ENCODE results near the gene KPNB1.

The KPNB1 gene

DNA sequence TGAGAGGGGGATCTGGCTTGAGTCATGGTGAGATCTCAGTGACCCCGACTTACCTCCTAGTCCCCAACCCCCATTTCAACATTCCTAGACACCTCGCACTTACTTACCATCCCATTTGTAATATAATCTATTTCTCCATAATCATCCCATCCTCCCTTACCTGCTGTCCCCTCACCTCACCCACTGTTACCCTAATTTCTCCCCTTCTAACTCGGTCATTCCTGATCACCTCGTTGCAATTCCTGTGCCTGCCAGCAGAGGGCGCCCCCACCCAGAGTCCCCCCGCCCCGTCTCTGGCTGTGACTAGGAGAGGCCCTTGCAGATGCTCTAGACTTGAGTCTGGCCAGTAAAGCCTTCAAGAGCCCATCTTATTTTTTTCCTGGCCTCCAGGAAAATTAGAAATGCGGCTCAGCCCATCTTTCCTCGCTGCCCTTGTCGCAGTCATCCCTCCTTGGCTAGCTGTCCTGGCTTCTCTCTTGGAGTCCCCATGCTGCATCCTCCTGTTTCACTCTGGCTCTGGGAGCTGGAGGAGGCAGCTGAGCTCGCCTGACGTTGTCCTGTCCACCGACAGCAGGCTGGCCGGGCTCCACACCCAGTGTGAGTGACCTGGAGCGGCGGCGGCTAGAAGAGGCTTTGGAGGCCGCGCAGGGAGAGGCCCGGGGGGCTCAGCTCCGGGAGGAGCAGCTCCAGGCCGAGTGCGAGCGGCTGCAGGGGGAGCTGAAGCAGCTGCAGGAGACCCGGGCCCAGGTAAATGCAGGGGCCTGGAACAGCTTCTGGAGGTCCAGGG is 49.2 kb downstream of the KPNB1 start:
- DNase-seq = peak; percentile 82

DNA sequence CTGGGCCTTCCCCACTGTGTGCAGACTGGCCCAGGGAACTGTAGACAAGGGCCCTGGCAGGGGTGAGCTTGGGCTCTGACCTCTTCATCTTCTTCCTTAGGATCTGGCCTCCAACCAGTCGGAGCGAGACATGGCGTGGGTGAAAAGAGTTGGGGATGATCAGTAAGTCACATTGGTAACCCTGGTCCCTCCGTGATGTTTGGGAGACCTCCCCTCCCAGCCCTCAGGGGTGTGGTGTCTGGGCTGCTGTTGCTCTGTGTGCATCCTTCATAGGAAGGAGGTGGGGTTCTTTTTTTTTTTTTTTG is 49.8 kb downstream of the KPNB1 start:
- DNase-seq = no peak

DNA sequence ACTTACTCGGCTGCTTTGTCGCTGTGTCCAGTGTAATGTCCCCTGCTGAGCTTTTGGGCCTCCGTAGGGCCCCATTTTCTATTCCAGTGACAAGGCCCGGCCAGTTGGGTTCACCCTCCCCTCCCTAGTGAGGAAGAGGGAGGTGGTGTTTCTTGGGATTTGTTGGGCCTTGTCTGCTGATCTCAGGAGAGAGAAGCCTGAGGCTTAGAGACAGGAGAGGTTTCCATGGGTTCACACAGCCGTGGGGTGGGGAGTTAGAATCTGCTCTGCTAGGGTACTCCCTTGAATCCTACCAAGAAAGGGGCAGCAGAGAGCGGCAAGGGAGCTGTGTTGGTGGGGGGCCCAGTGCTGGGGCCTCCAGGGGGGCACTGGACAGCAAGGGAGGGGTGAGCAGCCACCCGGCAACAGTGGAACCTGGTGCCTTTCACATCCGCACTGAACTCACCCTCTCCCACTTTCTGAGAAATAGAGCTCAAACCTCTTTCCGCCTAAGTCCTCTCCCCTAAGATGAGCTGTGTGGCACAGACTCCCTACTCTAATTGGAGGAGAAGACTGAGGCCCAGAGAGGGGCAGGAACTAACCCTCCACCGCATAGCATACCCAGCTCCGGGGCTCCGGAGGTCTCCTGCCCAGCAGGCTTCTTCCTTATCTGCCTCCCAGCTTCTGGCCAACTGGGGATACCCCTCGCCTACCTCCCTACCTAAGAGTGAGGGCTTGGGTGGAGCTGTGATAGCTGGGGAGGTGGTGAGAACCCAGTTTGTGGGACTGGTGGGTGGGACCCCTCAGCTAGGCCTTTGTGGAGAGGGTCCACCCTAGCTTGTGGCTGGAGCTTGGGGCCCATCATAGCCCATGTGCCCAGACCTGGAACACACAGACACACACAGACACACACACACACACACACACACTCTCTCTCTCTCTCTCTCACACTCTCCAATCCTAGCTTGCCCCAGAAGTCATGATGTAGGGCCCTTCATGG is 51.0 kb downstream of the KPNB1 start:
- no peak for DNase-seq

DNA sequence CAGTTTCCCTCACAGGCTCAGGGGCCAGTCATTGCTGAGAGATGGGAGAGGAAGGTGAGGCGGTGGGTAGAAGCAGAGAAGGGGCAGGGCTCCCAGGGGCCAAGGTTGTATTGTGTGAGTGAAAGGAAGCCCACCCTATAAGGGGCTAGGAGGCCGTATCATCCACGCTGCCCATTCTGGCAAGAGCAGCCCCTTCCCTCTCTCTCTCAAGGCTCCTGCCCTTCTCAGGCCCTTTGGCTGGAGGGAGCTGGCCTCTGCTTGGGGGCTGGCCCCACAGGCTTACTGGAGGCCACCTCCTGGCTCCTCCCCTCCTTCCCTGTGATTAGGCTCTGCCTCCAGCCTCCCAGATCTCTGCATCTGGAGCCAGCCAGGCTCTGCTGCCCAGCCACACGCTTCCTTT is 51.9 kb downstream of the KPNB1 start:
- no peak for DNase-seq

DNA sequence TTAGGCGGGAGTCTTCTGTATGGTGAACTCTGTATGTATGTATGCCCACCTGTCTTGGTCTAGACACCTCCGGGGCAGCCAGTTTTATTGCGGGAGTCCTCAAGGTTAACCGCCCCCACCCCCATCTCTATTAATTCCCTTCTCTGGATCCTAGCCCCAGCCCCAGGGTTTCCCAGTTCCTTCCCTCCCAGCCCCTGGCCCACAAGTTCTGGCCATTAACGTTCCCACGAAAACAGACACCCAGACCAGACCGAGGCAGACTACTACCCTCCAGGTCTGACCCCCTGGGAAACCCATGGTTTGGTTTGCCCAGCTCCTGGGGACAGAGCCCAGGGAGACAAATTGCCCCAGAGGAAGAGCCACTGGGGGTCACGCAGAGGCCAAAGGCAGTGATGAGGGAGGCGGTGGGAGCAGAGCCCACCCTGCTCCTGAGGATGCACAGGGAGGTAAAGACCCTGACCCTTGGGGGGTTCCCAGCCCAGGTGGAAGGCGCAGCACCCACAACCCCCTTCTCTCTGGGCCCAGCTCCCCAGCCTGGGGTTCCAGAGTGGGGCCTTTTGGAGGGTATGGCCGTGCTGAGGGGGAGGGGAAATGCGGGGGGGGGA is 52.8 kb downstream of the KPNB1 start:
- no peak for DNase-seq

DNA sequence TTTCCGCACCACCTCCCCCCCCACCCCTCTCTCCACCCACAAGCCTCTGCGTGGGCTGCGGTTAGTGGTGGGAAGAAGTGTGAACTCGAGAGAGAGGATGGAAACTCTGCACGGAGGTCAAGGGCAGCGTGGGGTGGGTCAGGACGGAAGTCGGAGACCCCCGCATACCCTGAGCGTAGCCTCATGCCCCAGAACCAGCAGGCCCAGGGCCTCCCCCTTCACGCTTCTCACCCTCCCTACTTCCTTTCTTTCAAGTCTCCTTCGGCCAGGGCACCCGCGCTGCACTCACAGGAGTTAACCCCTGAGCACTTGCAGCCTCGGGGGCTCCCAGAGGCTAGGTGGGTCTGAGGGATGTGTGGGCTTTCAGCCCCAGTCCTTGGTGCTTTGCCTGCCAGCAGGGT is 53.5 kb downstream of the KPNB1 start:
- DNase-seq = peak; percentile 44

DNA sequence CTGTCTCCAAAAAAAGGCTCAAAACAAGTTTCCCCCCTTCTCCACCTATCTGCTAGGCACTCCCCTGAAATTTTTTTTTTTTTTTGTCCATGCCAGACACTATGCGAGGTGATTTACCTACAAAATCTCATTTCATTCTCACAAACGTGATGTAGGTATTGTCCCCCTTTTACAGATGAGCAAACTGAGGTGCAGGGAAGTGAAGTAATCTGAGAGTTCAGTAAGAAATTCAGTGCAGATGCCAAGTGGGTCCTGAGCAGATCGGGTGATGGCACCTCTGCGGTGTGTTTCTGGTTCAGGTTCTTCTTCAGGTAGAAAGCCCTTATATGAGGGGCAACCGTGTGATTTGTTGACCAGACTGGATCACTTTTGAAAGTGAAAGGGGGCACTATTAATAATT is 54.0 kb downstream of the KPNB1 start:
- no peak for DNase-seq

DNA sequence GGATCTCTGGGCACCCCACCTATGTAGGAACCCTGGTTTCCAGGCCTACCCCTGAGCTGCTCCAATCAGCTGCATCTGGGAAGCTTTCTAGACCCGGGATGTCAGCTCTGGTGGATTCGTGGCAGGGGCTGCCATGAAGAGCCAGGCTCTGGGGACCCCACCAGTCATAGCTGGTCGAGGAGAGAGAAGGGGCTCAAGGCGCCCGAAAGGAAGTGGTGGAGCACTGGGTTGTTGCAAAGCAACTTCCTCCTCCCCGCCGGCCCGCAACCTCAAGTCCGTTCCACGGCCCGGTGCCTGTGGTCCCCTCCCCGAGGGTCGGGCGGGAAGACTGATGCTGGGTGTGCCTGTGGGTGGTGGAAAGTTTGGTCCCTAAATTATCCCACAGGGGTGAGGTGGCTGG is 54.4 kb downstream of the KPNB1 start:
- DNase-seq = peak; percentile 36

DNA sequence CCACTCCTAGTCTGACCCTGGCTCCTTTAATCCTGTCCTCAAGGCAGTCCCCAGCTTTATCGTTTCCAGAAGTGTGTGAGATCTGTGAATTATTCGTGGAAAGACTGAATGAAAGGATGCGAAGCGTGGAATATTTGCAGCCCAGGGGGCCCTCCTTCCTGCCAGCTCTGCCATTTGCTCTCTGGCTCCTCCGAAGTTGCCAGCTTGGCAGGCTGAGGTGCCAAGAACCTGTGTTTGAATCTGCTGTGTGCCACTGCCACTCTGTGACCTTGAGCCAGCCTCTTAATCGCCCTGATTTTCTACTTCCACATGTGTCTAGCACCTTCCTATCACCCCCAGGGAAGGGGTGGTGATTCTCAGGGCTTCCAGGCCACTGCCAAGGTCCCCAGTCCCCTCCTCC is 55.0 kb downstream of the KPNB1 start:
- no peak for DNase-seq

DNA sequence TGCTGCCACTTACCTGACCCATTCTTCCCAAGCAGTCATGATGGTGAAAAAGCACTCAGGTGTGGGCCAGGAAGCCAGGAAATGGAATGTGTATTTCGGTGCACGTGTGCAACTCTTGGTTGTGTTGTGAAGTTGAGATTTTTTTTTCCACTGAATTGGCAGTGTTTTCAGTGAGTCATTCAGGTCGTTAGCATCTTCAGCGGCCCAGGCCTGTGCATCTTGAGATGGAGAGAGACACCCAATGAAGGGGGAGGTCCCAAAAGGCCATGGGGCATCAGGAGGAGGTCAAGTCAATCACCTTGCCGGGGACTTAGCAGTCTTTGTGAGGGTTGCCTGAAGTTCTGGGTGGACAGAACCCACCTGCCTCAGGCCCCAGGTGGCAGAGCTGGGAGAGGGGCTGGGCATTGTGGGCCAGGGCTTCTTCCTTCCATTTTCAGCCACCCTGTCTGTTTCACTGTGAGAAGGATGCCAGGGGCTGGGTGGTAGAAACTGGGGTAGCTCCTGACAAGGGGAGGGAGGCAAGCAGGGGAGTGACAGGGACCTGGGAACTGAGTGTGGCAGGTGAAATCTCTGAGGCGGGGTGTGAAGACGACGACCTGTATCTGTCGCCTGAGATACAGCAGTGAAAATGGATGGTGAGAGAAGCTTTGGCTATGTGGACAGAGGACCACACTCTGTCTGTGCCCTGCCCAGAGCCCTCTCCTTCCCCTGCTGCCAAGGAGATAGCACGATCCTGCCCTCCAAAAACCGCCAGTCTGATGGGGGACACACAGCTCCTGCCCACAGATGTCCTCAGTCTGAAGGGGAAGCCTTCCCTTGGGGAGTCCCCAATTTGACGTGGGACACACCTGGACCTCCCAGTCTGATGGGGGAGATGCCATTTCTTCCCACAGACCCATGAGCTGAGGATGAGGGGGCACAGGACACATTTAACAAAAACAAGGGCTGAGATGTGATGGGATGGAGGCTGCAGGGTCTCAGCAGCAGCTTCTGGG is 56.1 kb downstream of the KPNB1 start:
- DNase-seq = peak; percentile 52

DNA sequence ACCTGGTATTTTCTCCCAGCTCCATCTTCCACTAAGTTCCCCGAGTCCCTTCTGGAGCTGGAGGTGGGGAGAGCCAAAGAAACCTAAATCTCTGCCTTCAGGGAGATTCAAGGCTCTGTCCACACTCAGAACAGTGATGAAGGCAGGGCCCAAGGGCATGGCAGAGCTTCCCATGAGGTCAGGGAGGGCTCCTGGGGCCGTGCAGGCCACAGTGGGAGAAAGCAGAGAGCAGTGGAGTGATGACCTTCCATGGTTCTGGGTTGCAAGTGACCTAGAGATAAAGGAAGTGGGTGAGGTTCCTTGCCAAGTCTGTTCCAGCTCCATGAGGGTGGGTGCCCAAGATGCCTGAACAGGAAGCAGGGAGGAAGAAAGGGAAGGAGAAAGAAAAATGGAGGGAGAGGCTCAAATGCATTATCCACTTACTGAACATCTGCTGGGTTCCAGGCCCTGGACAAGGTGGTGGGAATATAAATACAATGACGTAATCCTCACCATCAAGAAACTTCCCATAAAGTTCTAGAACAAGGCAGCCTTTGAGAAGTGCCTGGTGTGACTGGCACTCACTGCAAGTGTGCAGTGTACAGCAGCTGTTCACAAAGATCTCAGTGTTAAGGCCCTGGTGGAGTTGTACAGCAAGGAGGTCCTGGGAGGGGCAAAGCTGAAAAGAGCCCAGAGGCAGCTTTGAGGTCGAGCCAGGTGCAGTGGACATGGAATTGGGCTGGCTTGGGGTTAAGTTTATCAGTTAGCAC is 57.5 kb downstream of the KPNB1 start:
- no peak for DNase-seq

DNA sequence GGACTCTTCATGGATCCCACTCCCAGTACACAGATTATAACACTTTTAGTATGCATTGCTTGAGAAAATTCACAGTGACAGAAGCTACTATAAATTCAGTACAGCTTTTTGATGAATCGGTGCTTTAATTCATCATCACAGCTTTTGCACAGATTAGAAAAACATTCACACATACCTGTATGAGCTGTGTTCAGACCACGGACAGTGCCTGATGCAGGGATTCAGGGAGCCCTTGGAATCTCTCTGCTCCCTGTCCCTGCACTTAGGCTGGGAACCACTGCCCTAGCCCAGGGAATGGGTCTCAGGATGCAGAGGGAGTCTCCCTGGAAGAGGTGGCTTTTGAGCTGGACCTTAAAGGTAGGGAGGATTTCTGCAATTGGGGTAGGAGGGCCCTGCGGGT is 58.2 kb downstream of the KPNB1 start:
- DNase-seq = no peak

DNA sequence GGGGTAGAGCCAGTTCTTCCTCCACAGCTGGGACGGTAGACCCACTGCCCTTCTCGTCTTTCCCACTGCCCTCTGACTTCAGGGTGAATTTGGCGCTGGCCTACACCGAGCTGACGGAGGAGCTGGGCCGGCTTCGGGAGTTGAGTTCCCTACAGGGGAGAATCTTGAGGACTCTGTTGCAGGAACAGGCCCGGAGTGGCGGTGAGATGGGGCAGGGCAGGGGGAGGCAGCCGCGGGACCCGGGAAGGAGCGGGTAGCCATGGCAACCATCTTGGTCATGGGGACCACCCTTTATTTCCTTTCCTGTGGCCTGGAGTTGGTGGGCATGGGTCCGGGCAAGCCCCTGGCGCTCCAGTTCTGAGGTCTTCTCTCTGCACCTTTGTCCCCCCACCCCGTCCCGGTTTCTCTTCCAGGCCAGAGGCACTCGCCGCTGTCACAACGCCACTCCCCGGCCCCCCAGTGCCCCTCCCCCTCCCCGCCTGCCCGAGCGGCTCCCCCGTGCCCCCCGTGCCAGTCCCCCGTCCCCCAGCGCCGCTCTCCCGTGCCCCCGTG is 58.7 kb downstream of the KPNB1 start:
- DNase-seq = no peak

DNA sequence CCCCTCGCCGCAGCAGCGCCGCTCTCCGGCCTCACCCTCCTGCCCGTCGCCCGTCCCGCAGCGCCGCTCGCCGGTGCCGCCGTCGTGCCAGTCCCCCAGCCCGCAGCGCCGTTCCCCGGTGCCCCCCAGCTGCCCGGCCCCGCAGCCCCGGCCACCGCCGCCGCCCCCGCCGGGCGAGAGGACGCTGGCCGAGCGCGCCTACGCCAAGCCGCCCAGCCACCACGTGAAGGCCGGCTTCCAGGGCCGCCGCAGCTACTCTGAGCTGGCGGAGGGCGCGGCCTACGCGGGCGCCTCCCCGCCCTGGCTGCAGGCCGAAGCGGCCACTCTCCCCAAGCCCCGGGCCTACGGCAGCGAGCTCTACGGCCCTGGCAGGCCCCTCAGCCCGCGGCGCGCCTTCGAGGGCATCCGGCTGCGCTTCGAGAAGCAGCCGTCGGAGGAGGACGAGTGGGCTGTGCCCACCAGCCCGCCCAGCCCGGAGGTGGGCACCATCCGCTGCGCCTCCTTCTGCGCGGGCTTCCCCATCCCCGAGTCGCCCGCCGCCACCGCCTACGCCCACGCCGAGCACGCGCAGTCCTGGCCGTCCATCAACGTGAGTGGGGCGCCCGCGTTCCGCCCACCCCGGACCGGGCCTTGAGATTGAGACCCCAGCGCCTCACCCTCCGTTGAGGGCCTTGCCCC is 59.3 kb downstream of the KPNB1 start:
- DNase-seq = no peak

DNA sequence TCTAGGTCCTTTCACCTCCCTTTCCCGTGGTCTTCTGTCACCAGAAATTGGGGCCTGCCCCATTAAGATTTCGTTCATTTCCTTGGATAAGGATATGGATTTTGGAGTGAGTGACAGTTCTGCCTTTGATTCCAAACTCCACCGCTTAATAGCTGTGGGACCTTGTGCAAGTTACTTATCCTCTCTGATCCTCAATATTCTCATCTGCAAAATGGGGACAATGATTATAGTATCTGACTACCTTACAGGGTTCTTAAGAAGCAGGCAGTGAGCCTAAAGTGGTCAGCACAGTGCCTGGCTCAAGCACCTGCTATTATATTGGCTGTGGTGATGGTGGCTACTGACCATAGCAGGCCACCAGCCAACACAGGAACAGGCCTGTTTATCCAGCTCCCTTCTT is 59.9 kb downstream of the KPNB1 start:
- no peak for DNase-seq

DNA sequence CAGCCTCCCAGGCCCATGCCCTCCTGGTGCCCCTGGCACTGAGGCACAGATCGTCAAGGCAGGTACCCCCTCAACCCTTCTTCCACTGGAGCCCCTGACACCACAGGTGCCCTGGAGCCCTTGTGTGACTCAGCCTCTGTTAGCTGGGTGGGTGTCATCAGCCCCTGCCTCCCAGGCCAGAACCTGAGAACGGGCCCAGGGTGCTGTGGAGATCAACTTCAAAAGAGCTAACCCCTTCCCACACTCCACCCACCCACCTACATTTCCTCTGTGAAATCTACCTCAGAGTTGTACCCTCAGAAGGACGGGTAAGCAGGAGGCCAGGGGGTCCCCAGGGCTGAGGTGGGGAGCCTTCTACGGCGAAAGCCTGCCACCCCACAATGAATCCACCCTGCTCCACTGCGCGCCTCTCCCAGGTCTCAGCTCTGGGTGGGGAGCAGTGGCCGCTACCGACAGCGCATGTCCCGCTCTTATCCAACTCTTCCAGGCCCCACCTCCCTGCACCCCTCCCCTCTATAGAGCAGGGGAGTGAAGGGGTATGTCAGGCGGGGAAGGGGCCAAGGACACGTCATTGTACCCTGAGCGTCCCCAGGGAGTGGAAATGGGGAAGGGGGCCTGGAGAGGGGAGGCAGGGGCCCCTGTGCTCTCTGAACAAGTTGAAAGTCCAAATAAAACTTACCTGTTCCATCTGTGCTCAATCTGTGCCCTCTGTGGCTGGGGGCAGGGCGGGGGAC is 61.8 kb downstream of the KPNB1 start:
- no peak for DNase-seq

DNA sequence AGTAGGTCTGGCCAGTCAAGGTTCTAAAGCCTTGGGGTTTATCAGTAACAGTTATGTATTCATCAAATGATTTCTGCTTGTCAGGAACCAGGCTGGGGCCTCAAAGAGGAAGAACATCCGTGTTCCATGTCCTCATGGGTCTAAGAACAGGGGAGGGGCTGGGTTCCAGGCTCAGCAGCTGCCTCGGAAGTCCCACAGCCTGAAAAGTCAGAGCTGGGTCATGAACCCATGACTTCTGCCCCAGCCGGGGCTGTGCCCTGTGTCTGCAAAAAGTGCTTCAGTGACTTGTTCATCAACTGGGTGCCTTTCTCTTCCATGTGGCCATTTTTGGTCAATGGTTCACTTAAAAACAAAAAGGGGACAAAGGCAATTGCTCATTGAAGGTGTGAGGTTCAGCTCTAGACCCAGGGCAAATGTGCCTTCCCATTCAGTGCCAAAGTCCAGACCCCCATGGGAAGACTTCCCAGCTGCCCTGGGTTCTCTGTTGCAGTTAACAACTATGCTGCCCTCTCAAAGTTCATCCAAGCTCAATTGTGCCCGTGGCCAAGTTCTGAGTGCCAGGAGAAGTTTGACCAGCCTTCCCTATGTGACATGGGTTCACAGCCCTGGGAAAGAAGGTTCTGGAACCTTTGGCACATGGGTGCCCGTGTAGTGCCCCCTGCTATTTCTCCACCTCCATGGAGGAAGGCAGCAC is 62.8 kb downstream of the KPNB1 start:
- no peak for DNase-seq

DNA sequence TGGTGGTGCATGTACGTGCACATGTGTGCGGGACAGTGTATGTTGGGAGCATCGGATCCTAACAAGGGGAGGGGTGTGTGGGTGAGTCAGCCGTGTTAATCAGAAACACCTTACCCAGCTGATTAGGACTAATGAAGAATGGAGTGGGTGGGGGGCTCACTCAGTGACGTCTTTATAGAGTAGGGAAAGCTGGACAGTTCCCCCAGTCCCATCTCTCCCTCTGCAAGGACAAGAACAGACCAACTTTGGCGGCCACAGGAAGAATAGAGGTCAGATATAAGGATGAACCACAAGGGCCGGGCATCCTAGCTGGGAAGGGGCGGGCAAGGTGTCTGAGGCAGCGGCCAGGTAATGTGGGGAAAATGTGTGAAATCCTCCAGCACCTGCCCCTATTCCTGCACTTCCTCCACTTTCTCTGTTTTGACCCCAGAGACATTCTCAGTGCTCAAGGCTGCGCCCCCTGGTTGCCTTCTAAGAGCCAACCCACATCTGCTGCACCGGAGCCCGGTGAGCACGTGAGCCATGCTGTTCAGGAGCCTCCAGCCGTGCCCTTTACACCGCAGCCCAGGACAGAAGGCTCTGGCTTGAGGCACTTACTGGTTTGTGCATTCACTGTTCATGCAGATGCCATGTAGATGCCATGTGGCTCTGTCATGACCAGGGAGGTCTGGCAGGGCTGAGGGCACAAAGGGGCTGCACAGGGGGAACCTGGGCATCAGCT is 64.4 kb downstream of the KPNB1 start:
- DNase-seq = no peak
